K562 (cell line): ENCODE results near the gene SLC40A1. TPM values are rescaled to one million over a fixed set of nuclear protein-coding genes. Genes with fewer than 3 reads are reported as not detected.

Source experiments
- ATAC-seq: fragments of 200-7000 bp; cut with Tn5 transposase; 3 replicates; pipeline ENCODE4 v1.9.1; 2020; ENCODE audit warnings: moderate library complexity
- BruUV-seq: library from RNA; stranded (reverse); fragments of 400-500 nt; replicated peaks from 2 replicates; lab custom pipeline; 2021; lab: Mats Ljungman, UMichigan
- CTCF ChIA-PET: fragments of 300-600 bp; formaldehyde crosslinking; extraction: SDS; loops from one replicate; lab custom pipeline; 2021; ENCODE audit warnings: low intra/inter-chr PET ratio; lab: Yijun Ruan, JAX
- POLR2A ChIA-PET: fragments of 300-600, 350-650 bp; sonication (Branson Sonifier 250); formaldehyde crosslinking; extraction: SDS; loops from one replicate; lab custom pipeline; 2021; ENCODE audit warnings: antibody characterized with exemption, inconsistent platforms; lab: Yijun Ruan, JAX
- DNase-seq, 4 experiments: peaks; one replicate each; pipeline versions ENCODE4 v3.0.0 to v3.0.0-alpha.2; 2011 to 2018; ENCODE audit warnings: low spot score in 3 of 4, mixed read lengths in 3 of 4; ENCODE audit errors: extremely low read depth in 1 of 4
- FAIRE-seq: peaks from 2 replicates; lab custom pipeline; 2011; peaks lifted over from hg19 to GRCh38; lab: Jason Lieb, UNC
- H2AFZ ChIP-seq: 2 replicates; pipeline ENCODE4 v1.6.0; 2011; ENCODE audit warnings: low read depth, low read length, control low read depth, inconsistent platforms
- H3K27ac ChIP-seq: fragments of 200-600 bp; 3 replicates; pipeline ENCODE4 v1.8.0; 2011; ENCODE audit warnings: low read depth, mild to moderate bottlenecking, control low read depth, inconsistent platforms, low read length, moderate library complexity, mixed read lengths; ENCODE audit errors: extremely low read depth
- H3K27me3 ChIP-seq, 2 experiments: fragments of 300-600 bp in 1 of 2; 2 replicates in 1 of 2; 3 replicates in 1 of 2; pipeline versions ENCODE4 v1.6.0 to v1.8.0; 2011; ENCODE audit warnings: inconsistent platforms in 2 of 2, low read length in 2 of 2, mild to moderate bottlenecking in 1 of 2, mixed read lengths in 1 of 2, moderate library complexity in 1 of 2; ENCODE audit not compliant: control insufficient read depth in 2 of 2, insufficient read depth in 2 of 2
- H3K36me3 ChIP-seq: fragments of 300-600 bp; 3 replicates; pipeline ENCODE4 v1.8.0; 2011; ENCODE audit warnings: mild to moderate bottlenecking, low read length, inconsistent platforms; ENCODE audit not compliant: control insufficient read depth, insufficient read depth
- H3K4me1 ChIP-seq, 2 experiments: fragments of 200-600 bp in 1 of 2; replicated peaks in 1 of 2; 2 replicates in 1 of 2; 3 replicates in 1 of 2; pipeline versions ENCODE4 v1.5.1 to v1.8.0; 2011; ENCODE audit warnings: inconsistent platforms in 2 of 2, low read length in 2 of 2, mild to moderate bottlenecking in 1 of 2, mixed read lengths in 1 of 2, moderate library complexity in 1 of 2; ENCODE audit not compliant: control insufficient read depth in 2 of 2, insufficient read depth in 2 of 2
- H3K4me2 ChIP-seq: 2 replicates; pipeline ENCODE4 v1.6.1; 2011; ENCODE audit warnings: low read length, control low read depth, inconsistent platforms, mixed read lengths; ENCODE audit not compliant: insufficient read depth
- H3K4me3 ChIP-seq: fragments of 200-600 bp; sonication (generic), shearing (Covaris generic); 2 replicates; pipeline ENCODE4 v1.5.1; 2016; ENCODE audit warnings: control low read depth, inconsistent platforms
- H3K79me2 ChIP-seq: fragments of 200-600 bp; 3 replicates; pipeline ENCODE4 v1.8.0; 2011; ENCODE audit warnings: low read length, inconsistent platforms; ENCODE audit not compliant: control insufficient read depth, insufficient read depth
- H3K9ac ChIP-seq, 2 experiments: 2 replicates each; pipeline versions ENCODE4 v1.6.0 to v1.6.1; 2011; ENCODE audit warnings: low read depth in 2 of 2, low read length in 2 of 2, control low read depth in 1 of 2, inconsistent platforms in 1 of 2, mild to moderate bottlenecking in 1 of 2, mixed read lengths in 1 of 2; ENCODE audit not compliant: insufficient read depth in 1 of 2
- H3K9me1 ChIP-seq: one replicate; pipeline ENCODE4 v1.6.0; 2011; ENCODE audit warnings: inconsistent platforms, mild to moderate bottlenecking, low read length, moderate library complexity; ENCODE audit not compliant: control insufficient read depth, insufficient read depth
- H3K9me3 ChIP-seq: replicated peaks from 2 replicates; pipeline ENCODE4 v1.5.1; 2011; ENCODE audit warnings: low read depth, low read length, inconsistent platforms; ENCODE audit not compliant: control insufficient read depth, insufficient read depth
- H4K20me1 ChIP-seq: replicated peaks from 2 replicates; pipeline ENCODE4 v1.6.1; 2011; ENCODE audit warnings: low read length, inconsistent platforms, mixed read lengths; ENCODE audit not compliant: control insufficient read depth, insufficient read depth
- CBX5 ChIP-seq: IDR thresholded peaks from 2 replicates; pipeline ENCODE4 v1.6.1; 2014; ENCODE audit warnings: low read depth, borderline replicate concordance
- GTF2B ChIP-seq: IDR thresholded peaks from 2 replicates; pipeline ENCODE4 v1.6.1; 2011; ENCODE audit not compliant: insufficient read length; ENCODE audit errors: extremely low read depth
- HIVEP1 ChIP-seq: fragments of 250-450 bp; sonication (Bioruptor Pico); IDR thresholded peaks from 2 replicates; pipeline ENCODE4 v1.4.0; 2020; ENCODE audit warnings: mild to moderate bottlenecking
- ID3 ChIP-seq, 2 experiments: fragments of 250-450 bp in 1 of 2; fragments of 450-650 bp in 1 of 2; sonication (Bioruptor Pico) in 1 of 2; IDR thresholded peaks; 2 replicates each; pipeline versions ENCODE4 v1.6.1 to v1.8.0; 2016 to 2021; ENCODE audit warnings: mild to moderate bottlenecking in 2 of 2, moderate library complexity in 2 of 2, missing compliant biosample characterization in 1 of 2, missing genetic modification characterization in 1 of 2
- LEF1 ChIP-seq: fragments of 450-650 bp; IDR thresholded peaks from 2 replicates; pipeline ENCODE4 v1.6.1; 2016; ENCODE audit warnings: mild to moderate bottlenecking
- MCM2 ChIP-seq: fragments of 450-650 bp; IDR thresholded peaks from 2 replicates; pipeline ENCODE4 v1.6.1; 2017; ENCODE audit warnings: low read depth, mild to moderate bottlenecking
- POLR3G ChIP-seq: IDR thresholded peaks from 2 replicates; pipeline ENCODE4 v1.6.1; 2011; ENCODE audit not compliant: insufficient read length, insufficient replicate concordance; ENCODE audit errors: extremely low read depth
- YY1 ChIP-seq, 3 experiments: IDR thresholded peaks; 2 replicates each; pipeline ENCODE4 v1.6.1; 2011; ENCODE audit warnings: low read length in 2 of 3, mild to moderate bottlenecking in 2 of 3, moderate library complexity in 2 of 3, borderline replicate concordance in 1 of 3, control low read depth in 1 of 3, low read depth in 1 of 3; ENCODE audit not compliant: insufficient read depth in 3 of 3, insufficient replicate concordance in 2 of 3, control insufficient read depth in 1 of 3, insufficient read length in 1 of 3; ENCODE audit errors: extremely low read depth in 1 of 3
- ZKSCAN8 ChIP-seq: fragments of 200-800 bp; sonication (Bioruptor generic); IDR thresholded peaks from 2 replicates; pipeline ENCODE4 v1.6.1; 2016; ENCODE audit warnings: missing genetic modification characterization, missing compliant biosample characterization
- ZNF277 ChIP-seq: fragments of 250-450 bp; sonication (Bioruptor Pico); IDR thresholded peaks from 2 replicates; pipeline ENCODE4 v1.8.0; 2022; ENCODE audit warnings: inconsistent platforms, mild to moderate bottlenecking, moderate library complexity, borderline replicate concordance
- ZNF354B ChIP-seq: fragments of 250-450 bp; sonication (Bioruptor Pico); IDR thresholded peaks from 2 replicates; pipeline ENCODE4 v1.4.0; 2020
- WGBS: fragments of 100-300 bp; shearing (Covaris generic); methylation state at CpG from one replicate; pipeline ENCODE4 v1.1.6; 2016; ENCODE audit warnings: low coverage, mixed read lengths; ENCODE audit not compliant: insufficient coverage; ENCODE audit errors: missing lambda C conversion rate; 5-methylcytosine and 5-hydroxymethylcytosine counted together
- in situ Hi-C: fragments of 300-500 bp; cut with MboI; formaldehyde crosslinking; loops from 4 replicates; pipeline ENCODE4 v1.15.0; 2018; ENCODE audit warnings: inconsistent platforms, mixed read lengths
- intact Hi-C: fragments of 100-400 bp; cut with micrococcal nuclease; formaldehyde crosslinking; loops from 2 replicates; pipeline ENCODE4 v1.14.2; 2022
- polyA plus RNA-seq, 8 experiments: library from polyadenylated mRNA; depleted of rRNA in 4 of 8; stranded (reverse) in 5 of 8; unstranded in 3 of 8; fragments of >200 nt; fragmentation: Nextera tagmentation in 2 of 8; fragmentation: Illumina TruSeq in 1 of 8; extraction: Ambion mirVana in 2 of 8; extraction: Trizol in 1 of 8; gene quantifications; 2 replicates each; pipeline versions ENCODE4 v1.2.1 to v1.2.3, GENCODE V29; 2011 to 2014; ENCODE audit warnings: inconsistent platforms in 1 of 8, missing spikeins in 1 of 8
- total RNA-seq, 7 experiments: library from RNA; depleted of rRNA in 6 of 7; stranded (reverse); fragments of >200 nt in 6 of 7; fragmentation: Illumina TruSeq in 2 of 7; extraction: Trizol in 2 of 7; gene quantifications; 2 replicates each; pipeline versions ENCODE4 v1.2.1 to v1.2.3, GENCODE V29; 2011 to 2021; ENCODE audit warnings: low replicate concordance in 1 of 7

Gene SLC40A1
- total and polyA plus RNA-seq, 9 of the 15 experiments (the other 6 are each of a cell fraction or from before 2014, with no cell fraction given), result 42.2 to 95.9 (median 54.9) TPM

- no peak for FAIRE-seq
- no peak overlapping the region for H3K4me2 ChIP-seq
- 24% methylated on average over 9 of the region's 13 CpGs for WGBS
These were observed 53.4 kb downstream of the SLC40A1 start for GRCh38 chr2:189527041-189527750.

More at GRCh38 chr2:189527041-189527750, 53.4 kb downstream of the SLC40A1 start:
- Histone ChIP-seq H4K20me1 (no peaks in the 10 kb centered on the region), H3K9me1 (no peaks in the 10 kb centered on the region), H3K27ac (no peak overlapping the region), H3K9ac (no peak overlapping the region), H2AFZ (peak overlapping the region; percentile 53; the same call in 1 of the 2 replicates), H3K79me2 (no peaks in the 10 kb centered on the region), H3K36me3 (no peaks in the 10 kb centered on the region), H3K4me1 (peaks cover 0 to 10% of the 10 kb centered on the region in 2 experiments; a peak in 3 of 5 replicates), H3K9me3 (no peaks in the 10 kb centered on the region)
- intact Hi-C loops, result no loop called here
- no peak for ATAC-seq
- in situ Hi-C loops, result no loop called here
- POLR2A ChIA-PET, result interaction anchor here (1.2 to 1.5 kb wide), 2 partner anchors 9 to 11 kb away, joined by 3 read pairs; no protein-coding TSS in a partner anchor
- BruUV-seq, result no TSS peak
- no peak for TF ChIP-seq CBX5
- no peak for TF ChIP-seq YY1 (IDR thresholded peaks at IDR 0.05; ENCODE audit: borderline replicate concordance in 1 of 3, control insufficient read depth in 1 of 3, extremely low read depth in 1 of 3, insufficient read depth in 3 of 3, insufficient read length in 1 of 3, insufficient replicate concordance in 2 of 3, low read depth in 1 of 3, low read length in 2 of 3)
- TF ChIP-seq ZKSCAN8 (CRISPR knock-in tag), result no peak
- TF ChIP-seq LEF1, result no peak
- TF ChIP-seq POLR3G, result no peak
- TF ChIP-seq ID3 (CRISPR knock-in tag; IDR thresholded peaks at IDR 0.05), result no peak
- no peak for TF ChIP-seq ID3 (tag; IDR thresholded peaks at IDR 0.05)
- TF ChIP-seq MCM2, result no peak
- TF ChIP-seq GTF2B, result no peak
- TF ChIP-seq ZNF354B (CRISPR knock-in tag), result no peak
- TF ChIP-seq ZNF277 (CRISPR knock-in tag), result no peak
- no peak for TF ChIP-seq HIVEP1
- TF ChIP-seq, all 486 proteins: peak for 0
- no peak for DNase-seq
- Histone ChIP-seq H3K27me3 (no peaks in the 10 kb centered on the region), H3K4me3 (no peak overlapping the region)
- CTCF ChIA-PET, result no interaction called here
